Stomach (tissue), 4 donors: ENCODE data around the gene CTIF.

Source experiments
- CTCF ChIP-seq, 7 experiments: fragments of 450-650 bp in 4 of 7; fragments of 200-600 bp in 3 of 7; sonication (generic) in 3 of 7; IDR thresholded peaks; one replicate each; pipeline ENCODE4 v1.5.1; 2016 to 2019; ENCODE audit warnings: antibody characterized with exemption in 7 of 7, control low read depth in 2 of 7, mild to moderate bottlenecking in 1 of 7
- POLR2A ChIP-seq, 4 donors: fragments of 450-650 bp; IDR thresholded peaks; one replicate each; pipeline ENCODE4 v1.6.1; 2016; ENCODE audit warnings: antibody characterized with exemption in 4 of 4, control low read depth in 2 of 4, mild to moderate bottlenecking in 1 of 4, moderate library complexity in 1 of 4
- POLR2AphosphoS5 ChIP-seq, 3 donors: sonication (generic); formaldehyde crosslinking; IDR thresholded peaks; one replicate each; pipeline ENCODE4 v1.6.1; 2016; ENCODE audit warnings: antibody characterized with exemption in 3 of 3

GRCh38 chr18:48874701-48875162, 335.9 kb downstream of the CTIF start:
- no peak for TF ChIP-seq CTCF (IDR thresholded peaks at IDR 0.05)
- no peak for TF ChIP-seq POLR2A (IDR thresholded peaks at IDR 0.05)
- TF ChIP-seq POLR2AphosphoS5 (IDR thresholded peaks at IDR 0.05) = no peak
